GM21723 (cell line): ENCODE measurements around the gene PCDHGC3.
A peak's percentile ranks its signal among the peaks of the same experiment; 100 is the strongest.
"Not testable (repeated sequence)": the region's sequence is repeated elsewhere in the genome, so short reads cannot be mapped to it uniquely, and the experiment has no call there.

Source experiments
- ATAC-seq: cut with Tn5 transposase; IDR thresholded peaks from one replicate; pipeline ENCODE4 v1.9.1; 2021; ENCODE audit warnings: mild to moderate bottlenecking, moderate library complexity; ENCODE audit not compliant: unreplicated experiment

The PCDHGC3 gene

GRCh38 chr5:141475625-141476131 is at the start of gene PCDHGC3:
TSS of gene PCDHGC3 (plus strand) at chr5:141475966. CDS start at chr5:141476117, 151 bp downstream.
- peak; percentile 98 for ATAC-seq

GRCh38 chr5:141427783-141428426 is 47.9 kb upstream of the PCDHGC3 start:
- no peak for ATAC-seq

GRCh38 chr5:141430332-141431113 is 45.2 kb upstream of the PCDHGC3 start, which contains the start of gene PCDHGA12:
TSS of gene PCDHGA12 (plus strand) at chr5:141430507. CDS start at chr5:141430760, 253 bp downstream.
- peak; percentile 89 for ATAC-seq

GRCh38 chr5:141431286-141431685 is 44.5 kb upstream of the PCDHGC3 start:
- ATAC-seq = peak; percentile 36

GRCh38 chr5:141432308-141432707 is 43.5 kb upstream of the PCDHGC3 start:
- not testable (repeated sequence) for ATAC-seq

- not testable (repeated sequence) for ATAC-seq
These were observed 43.0 kb upstream of the PCDHGC3 start for GRCh38 chr5:141432726-141433125.

GRCh38 chr5:141434006-141434405 is 41.8 kb upstream of the PCDHGC3 start:
- no peak for ATAC-seq

- no peak for ATAC-seq
These were observed 38.5 kb upstream of the PCDHGC3 start for GRCh38 chr5:141437221-141437620.

- no peak for ATAC-seq
These were observed 36.2 kb upstream of the PCDHGC3 start for GRCh38 chr5:141439411-141440141.

GRCh38 chr5:141440341-141440740 is 35.4 kb upstream of the PCDHGC3 start:
- ATAC-seq = no peak

- no peak for ATAC-seq
These were observed 34.1 kb upstream of the PCDHGC3 start for GRCh38 chr5:141441571-141442170.

- ATAC-seq = no peak
These were observed 10.4 kb upstream of the PCDHGC3 start for GRCh38 chr5:141465351-141465750.

GRCh38 chr5:141476132-141476911 is 556 bp downstream of the PCDHGC3 start:
- ATAC-seq = peak; percentile 45

- ATAC-seq = no peak
These were observed 1.3 kb downstream of the PCDHGC3 start for GRCh38 chr5:141477044-141477575.

- no peak for ATAC-seq
These were observed 2.0 kb downstream of the PCDHGC3 start for GRCh38 chr5:141477815-141478214.

- ATAC-seq = no peak
These were observed 2.7 kb downstream of the PCDHGC3 start for GRCh38 chr5:141478321-141478945.

- no peak for ATAC-seq
These were observed 4.0 kb downstream of the PCDHGC3 start for GRCh38 chr5:141479776-141480175.

- ATAC-seq = no peak
These were observed 8.1 kb downstream of the PCDHGC3 start for GRCh38 chr5:141483902-141484301.

- ATAC-seq = no peak
These were observed 8.5 kb downstream of the PCDHGC3 start for GRCh38 chr5:141484310-141484640.
